T-helper 1 cell treated with Interleukin-12 subunit alpha and Interleukin-12 subunit beta and Interleukin-4 antibody, amounts not matched to agents 30 ng/mL and 1 ng/mL, for 36 hours (primary cell): Measurements from ENCODE around the gene CXCL17. TPM values are rescaled to one million over a fixed set of nuclear protein-coding genes. Genes with fewer than 3 reads are reported as not detected.
"Not testable (repeated sequence)": the region's sequence is repeated elsewhere in the genome, so short reads cannot be mapped to it uniquely, and the experiment has no call there.

Source experiments
- intact Hi-C: fragments of 100-400 bp; cut with micrococcal nuclease; formaldehyde crosslinking; loops from one replicate; pipeline ENCODE4 v1.15.1; 2024
- total RNA-seq: library from RNA; stranded (reverse); gene quantifications from 2 replicates; pipeline ENCODE4 v1.2.3, GENCODE V29; 2022

Gene CXCL17, protein sequence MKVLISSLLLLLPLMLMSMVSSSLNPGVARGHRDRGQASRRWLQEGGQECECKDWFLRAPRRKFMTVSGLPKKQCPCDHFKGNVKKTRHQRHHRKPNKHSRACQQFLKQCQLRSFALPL
- total RNA-seq: not detected in 2 replicates

DNA sequence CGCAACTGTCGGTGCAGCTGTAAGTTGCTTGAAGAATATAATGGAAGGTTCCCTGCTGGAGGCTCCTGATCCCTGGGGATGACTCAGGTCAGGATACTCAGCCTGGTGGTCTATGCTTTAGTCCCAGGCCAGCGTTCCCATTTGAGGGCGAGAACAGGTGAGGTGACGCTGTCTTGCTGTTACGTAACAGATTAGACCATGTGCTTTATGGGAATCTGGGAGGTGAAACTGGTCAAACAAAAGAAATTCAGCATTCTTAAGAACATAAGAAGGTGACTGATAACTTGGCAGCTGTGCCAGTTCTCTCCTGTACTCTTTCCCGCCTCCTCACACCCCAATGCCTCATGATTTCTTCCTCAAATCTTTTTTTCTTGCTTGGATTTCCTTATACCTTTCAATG, at the start of gene CXCL17:
CXCL17 (minus strand) TSS at position 114 of the 400 bp plus-strand sequence. CDS start 114 bp downstream, outside the sequence.
- intact Hi-C loops: no loop called here

DNA sequence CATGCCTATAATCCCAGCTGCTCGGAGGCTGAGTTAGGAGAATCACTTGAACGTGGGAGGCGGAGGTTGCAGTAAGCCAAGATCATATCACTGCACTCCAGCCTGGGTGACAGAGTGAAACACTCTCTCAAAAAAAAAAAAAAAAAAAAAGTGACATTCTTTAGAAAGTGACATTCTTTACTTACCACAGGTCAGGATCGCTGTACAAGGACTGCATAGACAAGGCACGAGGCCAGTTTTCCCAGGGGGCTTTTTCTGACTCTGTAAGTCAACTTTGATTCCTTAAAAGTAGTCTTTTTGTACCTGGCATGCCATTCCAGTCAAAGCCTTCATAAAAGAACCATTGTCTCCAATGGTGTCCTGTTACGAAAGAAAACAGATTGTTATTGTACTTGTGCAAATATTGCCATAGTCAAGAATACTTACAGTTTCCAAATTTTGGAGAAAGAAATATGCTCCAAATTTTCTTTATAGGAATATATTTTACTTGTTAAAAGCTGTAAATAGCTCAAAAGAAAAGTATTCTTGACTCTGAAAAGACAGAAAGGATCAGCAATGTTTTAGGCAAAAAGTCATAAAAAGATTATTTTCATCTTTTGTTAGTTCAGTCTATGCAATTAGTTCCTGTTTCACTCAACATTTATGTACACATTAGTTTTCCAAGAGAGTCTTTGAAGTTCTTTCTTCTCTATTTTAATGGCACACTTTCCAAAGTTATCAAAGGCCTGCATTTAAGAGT, 46.2 kb upstream of the CXCL17 start:
- intact Hi-C loops: no loop called here

DNA sequence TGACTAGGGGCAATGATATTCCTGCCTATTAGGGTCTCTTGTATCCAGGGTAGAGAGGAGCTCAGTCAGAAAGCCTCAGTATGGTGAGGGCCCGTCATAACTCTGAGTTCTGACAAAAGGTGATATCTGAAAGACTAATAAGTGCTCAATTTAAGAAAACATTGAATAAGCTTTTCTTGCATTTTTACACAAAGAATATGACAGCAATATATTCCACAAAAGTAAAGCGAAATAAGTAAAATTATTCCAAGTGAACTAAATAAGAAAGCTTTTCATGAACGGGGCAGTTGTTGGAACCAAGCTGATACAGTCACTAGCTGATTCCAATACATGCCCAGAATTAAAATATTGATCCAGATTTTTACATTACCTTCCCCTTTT, 45.0 kb upstream of the CXCL17 start:
- intact Hi-C loops: no loop called here

DNA sequence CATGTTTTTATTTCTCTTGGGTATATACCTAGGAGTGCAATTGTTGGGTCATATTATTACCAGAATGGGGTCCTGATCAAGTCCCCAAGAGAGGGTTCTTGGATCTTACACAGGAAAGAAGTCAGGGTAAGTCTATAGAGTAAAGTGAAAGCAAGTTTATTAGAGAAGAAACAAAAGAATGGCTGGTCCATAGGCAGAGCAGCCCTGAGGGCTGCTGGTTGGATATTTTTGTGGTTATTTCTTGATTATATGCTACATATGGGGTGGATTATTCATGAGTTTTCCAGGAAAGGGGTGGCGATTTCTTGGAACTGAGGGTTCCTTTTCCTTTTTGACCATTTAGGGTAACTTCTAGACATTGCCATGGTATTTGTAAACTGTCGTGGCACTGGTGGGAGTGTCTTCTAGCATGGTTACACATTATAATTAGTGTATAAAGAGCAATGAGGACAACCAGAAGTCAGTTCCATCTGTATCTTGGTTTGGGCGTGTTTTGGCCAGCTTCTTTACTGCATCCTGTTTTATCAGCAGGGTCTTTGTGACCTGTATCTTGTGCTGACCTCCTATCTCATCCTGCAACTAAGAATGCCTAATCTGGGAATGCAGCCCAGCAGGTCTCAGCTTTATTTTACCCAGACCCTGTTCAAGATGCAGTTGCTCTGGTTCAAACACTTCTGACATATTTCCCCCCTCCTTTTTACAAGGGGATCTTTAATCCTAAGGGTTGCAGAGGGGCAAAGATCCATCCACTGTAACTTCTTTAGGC, 44.5 kb upstream of the CXCL17 start:
- intact Hi-C loops: no loop called here

DNA sequence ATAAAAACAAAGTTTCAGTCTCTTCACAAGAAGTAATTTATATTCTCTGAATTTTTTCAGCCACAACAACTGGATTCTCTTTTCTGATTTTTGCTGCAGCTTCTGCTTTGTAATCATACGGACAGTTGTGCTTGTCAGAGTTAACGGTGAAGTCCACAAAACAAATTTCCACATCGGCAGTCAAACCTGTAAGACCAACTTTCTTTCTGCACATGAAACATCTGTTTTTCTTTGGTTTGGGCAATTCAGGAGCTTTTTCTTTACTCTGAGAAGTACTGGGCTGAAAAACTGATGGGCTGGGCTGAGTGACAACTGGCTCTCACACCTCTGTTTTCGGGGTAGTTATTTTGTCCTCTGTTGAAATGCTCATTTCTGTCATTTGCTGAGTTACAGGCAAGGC, 42.3 kb upstream of the CXCL17 start:
- intact Hi-C loops: not testable (repeated sequence)

DNA sequence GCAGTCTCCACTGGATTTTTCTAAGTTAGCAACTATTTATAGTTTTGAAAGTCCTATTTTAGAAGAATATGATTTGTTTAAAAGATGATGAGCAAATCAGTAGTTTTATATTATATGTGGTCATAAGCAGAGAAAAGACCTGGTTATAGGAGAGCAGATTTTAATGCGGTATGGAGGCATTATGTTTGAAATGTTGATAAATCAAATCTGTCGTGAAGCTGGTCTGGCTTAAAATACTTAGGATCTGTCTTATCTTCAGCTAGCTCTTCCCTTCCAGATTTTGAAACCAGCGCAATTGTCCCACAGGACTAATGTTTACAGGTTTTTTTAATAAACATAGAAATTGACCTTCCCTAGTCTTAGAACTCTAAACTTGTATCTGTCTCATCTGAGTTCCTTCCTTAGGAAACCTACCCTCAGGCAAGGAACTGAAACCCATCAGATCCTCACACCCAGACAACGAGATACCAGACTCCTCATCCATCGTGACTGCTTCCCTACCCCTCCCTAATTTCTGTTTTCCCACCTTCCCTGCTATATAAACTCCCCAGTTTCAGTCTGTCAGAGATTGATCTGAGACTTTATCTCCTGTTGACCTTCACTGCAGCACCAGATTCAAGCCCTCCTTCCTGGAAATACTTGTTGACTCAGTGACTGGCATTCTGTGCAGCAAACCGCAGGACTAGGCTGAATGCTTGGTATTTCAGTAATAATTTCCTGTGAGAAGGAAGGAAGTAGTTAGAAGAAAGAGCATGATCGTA, 37.8 kb upstream of the CXCL17 start:
- intact Hi-C loops: loop anchor here (2.0 kb wide), 1 partner anchor 14 kb away; no protein-coding TSS in a partner anchor

DNA sequence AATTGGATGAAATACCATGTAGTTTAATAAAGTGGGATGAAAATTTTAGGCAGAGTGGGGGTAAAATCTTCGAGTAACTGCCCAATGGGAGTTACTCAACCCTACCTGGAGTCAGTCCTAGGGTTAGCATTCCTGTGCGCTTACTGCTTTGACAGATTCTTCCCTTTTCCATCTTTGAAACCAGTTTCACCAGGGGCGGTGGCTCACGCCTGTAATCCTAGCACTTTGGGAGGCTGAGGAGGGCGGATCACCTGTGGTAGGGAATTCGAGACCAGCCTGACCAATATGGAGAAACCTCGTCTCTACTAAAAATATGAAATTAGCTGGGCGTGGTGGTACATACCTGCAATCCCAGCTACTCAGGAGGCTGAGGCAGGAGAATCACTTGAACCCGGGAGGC, 37.0 kb upstream of the CXCL17 start:
- intact Hi-C loops: loop anchor here (2.0 kb wide), 1 partner anchor 13 kb away; no protein-coding TSS in a partner anchor

DNA sequence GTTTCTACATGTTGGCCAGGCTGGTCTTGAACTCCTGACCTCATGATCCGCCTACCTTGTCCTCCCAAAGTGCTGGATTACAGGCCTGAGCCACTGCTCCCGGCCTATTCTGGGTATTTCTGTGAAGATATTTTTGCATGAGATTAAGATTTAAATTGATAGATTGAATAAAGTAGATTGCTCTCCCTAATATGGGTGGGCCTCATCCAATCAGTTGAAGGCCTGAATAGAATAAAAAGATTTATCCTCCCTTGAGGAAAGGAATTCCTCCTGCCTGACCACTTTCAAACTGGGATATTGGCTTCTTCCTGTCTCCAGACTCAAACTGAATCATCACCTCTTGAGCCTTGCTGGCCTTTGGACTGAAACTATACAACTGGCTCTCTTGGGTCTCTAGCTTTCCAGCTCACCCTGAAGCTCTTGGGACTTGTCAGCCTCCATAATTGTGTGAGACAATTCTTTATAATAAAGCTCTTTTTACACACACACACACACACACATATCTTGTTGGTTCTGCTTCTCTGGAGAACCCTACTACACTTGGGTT, 36.1 kb upstream of the CXCL17 start:
- intact Hi-C loops: no loop called here

DNA sequence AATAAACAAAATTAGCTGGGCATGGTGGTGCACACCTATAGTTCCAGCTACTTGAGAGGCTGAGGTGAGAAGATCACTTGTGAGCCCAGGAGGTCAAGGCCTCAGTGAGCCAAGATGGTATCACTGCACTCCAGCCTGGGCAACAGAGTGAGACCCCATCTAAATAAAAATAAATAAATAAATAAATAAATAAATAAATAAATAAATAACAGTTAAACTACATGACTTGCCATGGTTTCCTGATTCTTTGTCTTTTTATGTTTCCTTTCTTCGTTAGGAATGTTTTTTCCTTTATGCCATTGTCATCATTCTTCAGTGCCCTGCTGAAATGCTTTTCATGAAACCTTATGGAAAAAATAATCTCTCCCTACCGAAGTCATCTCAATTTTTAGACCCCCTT, 35.2 kb upstream of the CXCL17 start:
- intact Hi-C loops: no loop called here

DNA sequence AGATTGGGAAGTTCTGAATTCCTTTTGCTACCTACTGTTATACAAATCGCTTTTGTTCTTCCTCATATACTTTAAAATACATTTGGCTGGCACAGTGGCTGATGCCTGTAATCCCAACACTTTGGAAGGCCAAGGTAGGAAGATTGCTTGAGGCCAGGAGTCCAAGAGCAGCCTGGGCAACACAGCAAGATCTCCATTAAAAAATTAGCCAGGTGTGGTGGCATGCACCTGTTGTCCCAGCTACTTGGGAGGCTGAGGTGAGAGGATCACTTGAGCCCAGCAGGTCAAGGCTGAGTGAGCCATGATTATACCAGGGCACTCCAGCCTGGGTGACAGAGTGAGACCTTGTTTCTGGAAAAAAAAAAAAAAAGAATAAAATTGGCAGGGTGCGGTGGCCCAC, 34.4 kb upstream of the CXCL17 start:
- intact Hi-C loops: no loop called here

DNA sequence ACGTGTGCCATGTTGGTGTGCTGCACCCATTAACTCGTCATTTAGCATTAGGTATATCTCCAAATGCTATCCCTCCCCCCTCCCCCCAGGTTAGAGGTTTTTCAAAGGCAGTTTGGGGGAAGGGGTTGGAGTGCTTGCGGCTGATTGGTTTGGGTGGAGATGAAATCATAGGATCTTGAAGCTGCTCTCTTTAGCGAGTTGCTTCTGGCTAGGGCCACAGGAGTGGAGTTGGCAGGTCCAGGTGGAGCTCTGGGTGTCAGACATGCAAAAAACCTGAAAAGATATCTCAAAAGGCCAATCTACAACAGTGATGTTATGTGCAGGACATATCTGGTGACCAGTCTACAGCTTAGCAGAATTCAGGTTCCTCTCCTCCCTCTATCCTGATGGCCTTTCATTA, 32.6 kb upstream of the CXCL17 start:
- intact Hi-C loops: loop anchor here (1.0 kb wide), 1 partner anchor 39 kb away; no protein-coding TSS in a partner anchor

DNA sequence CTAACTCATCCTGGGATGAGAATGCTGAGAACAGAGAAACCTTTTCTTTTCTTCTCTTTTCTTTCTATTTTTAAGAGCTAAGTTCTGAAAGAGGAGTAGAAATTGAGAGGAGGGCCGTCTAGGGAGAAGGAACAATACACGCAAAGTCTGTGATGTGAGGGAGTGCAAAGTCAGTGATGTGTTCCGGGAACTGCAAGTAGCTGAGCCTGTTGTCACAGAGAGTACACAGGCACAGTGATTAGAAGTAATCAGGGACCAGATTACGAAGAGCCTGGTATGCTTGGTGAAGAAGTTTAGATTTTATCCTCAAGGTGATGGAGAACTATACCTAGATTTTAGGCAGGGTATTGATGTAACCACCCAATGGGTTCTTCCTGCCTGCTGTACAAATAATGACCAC, 32.0 kb upstream of the CXCL17 start:
- intact Hi-C loops: loop anchor here (1.0 kb wide), 1 partner anchor 40 kb away; no protein-coding TSS in a partner anchor

DNA sequence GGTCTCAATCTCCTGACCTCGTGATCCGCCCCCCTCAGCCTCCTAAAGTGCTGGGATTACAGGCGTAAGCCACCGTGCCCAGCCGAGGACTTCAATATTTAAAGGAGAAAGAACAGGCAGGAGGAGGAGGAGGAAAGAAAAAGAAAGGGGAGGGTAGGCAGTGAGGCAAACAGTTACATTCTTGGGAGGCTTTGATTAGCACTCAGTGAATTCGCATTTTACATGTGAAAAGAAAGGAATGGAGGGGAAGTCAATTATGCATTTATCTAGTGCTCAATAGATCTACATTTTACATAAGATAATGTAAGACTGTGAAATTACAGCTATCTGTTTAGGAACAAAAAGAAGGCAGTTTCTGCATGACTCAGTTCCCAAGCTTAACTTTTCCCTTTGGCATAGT, 30.9 kb upstream of the CXCL17 start:
- intact Hi-C loops: no loop called here

DNA sequence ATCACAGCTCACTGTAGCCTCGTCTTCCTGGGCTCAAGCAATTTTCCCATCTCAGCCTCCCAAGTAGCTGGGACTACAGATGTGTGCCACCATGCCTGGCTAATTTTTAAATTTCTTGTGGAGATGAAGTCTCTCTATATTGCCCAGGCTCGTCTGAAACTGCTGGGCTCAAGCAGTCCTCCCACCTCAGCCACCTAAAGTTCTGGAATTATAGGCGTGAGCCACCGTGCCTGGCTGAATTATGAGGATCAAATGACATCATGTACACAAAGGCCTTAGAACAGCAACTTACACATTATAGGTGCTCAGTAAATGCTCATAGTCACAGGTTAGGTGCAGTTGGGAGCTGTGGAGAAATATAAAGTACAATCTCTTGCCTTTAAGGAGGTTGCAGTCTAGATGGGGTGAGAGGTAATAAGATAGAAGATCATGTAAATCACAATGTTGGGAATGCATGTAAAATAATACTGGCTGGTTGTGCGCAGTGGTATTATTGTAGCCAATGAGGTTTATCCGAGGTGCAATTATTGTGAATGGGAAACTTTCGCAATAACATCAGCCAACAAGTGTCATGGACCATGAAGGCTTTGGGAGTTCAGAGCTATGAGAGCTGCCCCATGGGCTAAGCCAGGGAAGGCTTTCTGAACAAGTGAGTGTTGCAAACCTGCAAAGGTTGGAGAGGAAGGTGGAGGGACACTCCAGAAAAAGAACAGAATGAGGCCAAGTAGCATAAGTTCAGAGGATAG, 29.8 kb upstream of the CXCL17 start:
- intact Hi-C loops: no loop called here

DNA sequence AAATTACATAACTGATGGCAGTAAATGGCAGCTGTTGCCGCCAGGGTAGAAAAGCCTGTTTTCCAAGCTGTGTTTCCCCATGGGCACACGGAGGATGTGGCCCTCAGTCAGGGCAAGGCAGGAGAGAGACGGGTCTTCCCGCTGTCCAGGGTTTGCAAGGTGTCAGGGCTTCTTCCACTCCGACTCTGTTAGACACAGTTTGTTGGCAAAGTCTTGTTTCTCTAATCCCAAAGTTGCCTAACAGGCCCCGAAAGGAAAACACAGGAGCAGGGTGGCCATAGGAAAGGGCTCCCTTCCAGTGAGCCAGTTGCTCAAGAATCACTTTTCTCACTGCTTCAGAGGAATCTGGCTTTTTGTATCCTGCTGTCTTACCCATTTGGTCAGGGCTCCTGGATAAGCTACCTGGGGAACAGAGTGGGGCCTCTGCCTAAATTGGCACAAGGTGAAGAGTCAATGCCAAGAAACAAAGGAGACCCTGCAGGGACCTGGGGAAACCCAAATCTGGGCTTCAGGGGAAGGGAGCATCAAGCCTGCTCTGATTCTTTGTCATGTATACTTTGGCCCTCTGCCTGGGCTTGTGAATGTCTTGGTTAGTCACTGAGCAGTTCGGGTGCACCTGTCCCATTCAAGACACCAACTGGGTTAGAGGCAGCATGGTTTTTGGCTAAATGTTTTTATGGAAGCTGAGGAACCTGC, 29.0 kb upstream of the CXCL17 start:
- intact Hi-C loops: no loop called here

DNA sequence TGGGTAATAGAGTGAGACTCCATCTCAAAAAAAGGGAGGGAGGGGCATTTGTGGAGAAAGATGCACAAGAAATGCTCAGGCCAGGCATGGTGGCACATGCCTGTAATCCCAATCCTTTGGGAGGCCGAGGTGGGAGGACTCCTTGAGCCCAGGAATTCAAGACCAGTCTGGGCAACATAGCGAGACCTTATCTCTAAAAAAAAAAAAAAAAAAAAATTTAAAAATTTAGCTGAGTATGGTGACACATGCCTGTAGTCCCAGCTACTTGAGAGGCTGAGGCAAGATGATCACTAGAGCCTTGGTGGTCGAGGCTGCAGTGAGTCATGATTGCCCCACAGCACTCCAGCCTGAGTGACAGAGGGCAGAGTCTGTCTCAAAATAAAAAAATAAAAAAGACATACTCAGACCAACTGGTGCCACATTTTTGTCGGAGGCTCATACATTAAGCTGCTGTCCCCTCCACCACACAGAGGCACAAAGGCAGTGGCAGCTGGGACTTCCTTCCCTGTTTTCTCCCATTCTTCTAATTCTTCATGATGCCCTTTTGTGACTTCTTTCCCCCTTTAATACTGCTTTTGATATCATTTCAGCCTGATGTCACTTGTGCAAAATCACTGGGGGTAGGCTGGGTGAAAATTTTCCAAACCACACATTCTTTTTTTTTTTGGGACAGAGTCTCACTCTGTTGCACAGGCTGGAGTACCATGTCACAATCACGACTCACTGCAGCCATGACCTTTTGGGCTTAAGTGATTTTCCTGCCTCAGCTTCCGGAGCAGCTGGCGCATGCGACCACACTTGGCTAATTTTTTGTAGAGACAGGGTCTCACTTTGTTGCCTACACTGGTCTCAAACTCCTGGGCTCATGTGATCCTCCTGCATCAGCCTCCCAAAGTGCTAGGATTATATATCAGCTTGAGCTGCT, 26.8 kb upstream of the CXCL17 start:
- intact Hi-C loops: no loop called here

DNA sequence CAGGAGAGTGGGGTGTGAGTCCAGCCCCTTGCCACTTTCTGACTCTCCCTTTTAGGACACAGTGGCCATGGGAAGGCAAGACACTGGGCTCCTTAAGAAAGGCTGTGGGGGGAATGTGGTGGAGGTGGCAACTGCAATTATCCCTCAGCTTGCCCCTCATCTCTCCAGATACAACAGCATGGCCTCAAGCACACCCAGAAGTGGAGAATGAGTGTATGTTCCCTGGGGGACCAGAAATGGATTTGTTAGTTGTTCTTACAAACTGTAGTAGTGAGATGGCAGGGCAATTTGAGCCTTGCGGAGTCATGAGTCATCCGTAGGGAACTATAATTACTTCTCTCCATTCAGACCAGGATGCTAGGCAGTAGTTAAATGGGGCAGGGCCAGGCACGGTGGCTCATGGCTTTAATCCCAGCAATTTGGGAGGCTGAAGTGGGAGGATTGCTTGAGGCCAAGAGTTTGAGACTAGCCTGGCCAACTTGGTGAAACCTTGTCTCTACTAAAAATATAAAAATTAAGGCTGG, 25.6 kb upstream of the CXCL17 start:
- intact Hi-C loops: no loop called here

DNA sequence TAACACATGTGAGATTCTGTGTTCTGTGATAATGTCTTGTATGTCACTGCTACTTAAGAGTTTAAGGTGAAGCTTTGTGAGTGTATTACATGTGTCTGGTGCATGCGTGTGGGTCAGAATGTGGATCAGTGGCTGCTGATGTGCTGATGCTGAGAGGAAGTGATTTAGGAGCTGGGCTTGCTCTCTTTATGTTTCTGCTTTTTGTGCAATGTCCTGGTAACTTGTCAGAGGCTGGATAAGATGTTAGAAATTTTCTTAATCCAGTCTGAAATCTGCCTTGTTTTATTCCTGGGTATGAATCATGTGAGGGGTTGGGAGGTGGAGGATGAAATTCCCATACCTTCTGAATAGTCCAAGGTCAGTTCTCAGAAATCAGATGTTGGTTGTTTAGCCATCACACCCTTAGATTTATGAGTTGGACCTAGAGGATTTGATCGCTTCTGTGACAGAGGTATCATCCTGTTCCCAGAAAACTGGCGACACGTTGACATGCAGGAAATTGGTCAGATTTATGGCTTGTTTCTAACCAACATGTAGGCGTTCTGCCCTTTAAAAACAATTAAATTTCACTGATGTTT, 24.5 kb upstream of the CXCL17 start:
- intact Hi-C loops: loop anchor here (2.0 kb wide), 1 partner anchor 14 kb away; no protein-coding TSS in a partner anchor
